ENCODE measurements around the gene STRIP2. TPM values are rescaled to one million over a fixed set of nuclear protein-coding genes. Genes with fewer than 3 reads are reported as not detected.
"Not testable (repeated sequence)": the region's sequence is repeated elsewhere in the genome, so short reads cannot be mapped to it uniquely, and the experiment has no call there.

STRIP2 gene
- total RNA-seq, 2 experiments from 2014 or later: 12.2 to 13.1 TPM

DNA sequence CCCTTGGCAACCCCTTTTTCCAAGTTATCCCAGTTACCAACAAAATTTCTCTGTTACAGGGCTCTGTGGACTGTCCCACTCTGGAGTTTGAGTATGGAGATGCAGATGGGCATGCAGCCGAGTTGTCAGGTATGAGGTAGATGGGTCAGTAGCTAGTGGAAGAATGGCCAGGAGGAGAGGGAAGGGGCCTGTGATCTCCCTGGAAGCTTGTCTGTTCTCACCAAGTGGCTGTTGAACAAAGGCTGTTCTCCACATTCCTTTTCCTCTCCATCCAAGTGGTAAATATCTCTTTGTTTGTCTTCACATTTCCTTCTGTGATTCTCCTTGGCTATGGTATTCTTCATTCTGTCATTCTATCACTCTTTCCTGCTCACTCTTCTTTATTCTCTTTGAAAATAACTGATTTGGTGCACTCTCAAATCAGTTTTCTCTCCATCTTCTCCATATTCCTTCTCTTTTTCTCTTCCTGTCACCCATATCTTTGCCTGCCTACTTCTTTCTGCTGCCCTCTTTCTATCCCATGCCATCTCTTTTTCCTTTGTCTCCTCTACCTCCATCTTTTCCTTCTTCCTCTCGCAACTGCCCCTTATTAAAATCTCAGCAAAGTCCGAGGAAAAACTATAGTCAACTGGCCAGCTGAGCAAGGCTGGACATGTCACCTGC lies 5.9 kb downstream of the STRIP2 start:
- ATAC-seq: no peak
- TF ChIP-seq, protein P1, sequence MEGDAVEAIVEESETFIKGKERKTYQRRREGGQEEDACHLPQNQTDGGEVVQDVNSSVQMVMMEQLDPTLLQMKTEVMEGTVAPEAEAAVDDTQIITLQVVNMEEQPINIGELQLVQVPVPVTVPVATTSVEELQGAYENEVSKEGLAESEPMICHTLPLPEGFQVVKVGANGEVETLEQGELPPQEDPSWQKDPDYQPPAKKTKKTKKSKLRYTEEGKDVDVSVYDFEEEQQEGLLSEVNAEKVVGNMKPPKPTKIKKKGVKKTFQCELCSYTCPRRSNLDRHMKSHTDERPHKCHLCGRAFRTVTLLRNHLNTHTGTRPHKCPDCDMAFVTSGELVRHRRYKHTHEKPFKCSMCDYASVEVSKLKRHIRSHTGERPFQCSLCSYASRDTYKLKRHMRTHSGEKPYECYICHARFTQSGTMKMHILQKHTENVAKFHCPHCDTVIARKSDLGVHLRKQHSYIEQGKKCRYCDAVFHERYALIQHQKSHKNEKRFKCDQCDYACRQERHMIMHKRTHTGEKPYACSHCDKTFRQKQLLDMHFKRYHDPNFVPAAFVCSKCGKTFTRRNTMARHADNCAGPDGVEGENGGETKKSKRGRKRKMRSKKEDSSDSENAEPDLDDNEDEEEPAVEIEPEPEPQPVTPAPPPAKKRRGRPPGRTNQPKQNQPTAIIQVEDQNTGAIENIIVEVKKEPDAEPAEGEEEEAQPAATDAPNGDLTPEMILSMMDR (IDR thresholded peaks at IDR 0.05): no peak
- no peak for DNase-seq
- peaks cover 36% of the 10 kb centered on the region for H3K4me1 Mint-ChIP-seq (ENCODE audit: low read depth)
- peak overlapping the region; percentile 62 for H3K27ac Mint-ChIP-seq
- peaks cover 14% of the 10 kb centered on the region for H3K27me3 Mint-ChIP-seq
- CTCF ChIA-PET: interaction anchor here (1.2 to 1.8 kb wide), 5 partner anchors 64 to 385 kb away, joined by 3 to 11 read pairs (median 4); no protein-coding TSS in a partner anchor
- H3K36me3 Mint-ChIP-seq (ENCODE audit: low read depth): peaks cover 28% of the 10 kb centered on the region
- no peak overlapping the region for H3K4me3 Mint-ChIP-seq
- H3K9me3 Mint-ChIP-seq: no peaks in the 10 kb centered on the region
- intact Hi-C loops (cut with micrococcal nuclease): no loop called here
- POLR2A ChIA-PET: interaction anchor here (0.6 to 2.0 kb wide), 4 partner anchors 11 to 422 kb away, joined by 3 to 4 read pairs (median 4); no protein-coding TSS in a partner anchor

DNA sequence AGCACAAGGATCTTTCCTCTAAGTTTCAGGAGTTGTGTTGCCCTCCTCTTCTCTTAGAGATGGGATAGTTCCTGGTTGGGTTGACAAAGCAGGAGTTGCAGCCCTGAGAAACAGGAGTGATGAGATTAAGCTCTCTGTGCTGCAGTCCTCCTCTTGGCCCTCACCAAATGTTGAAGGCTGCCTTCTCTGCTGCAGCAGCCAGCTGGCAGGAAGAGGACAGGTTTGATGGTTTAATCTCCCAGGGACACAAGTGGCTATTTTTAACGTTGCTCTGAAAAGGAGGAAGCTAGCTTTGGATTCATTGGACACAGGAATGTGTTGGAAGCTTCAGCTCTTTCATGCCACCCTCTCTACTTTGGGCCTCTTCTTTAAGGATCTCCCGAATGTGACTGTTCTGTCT lies 9.4 kb downstream of the STRIP2 start:
- no peak for DNase-seq
- H3K27me3 Mint-ChIP-seq: no peaks in the 10 kb centered on the region
- H3K4me3 Mint-ChIP-seq: no peak overlapping the region
- TF ChIP-seq, protein P1 (IDR thresholded peaks at IDR 0.05): no peak
- H3K36me3 Mint-ChIP-seq (ENCODE audit: low read depth): peaks cover 51% of the 10 kb centered on the region
- POLR2A ChIA-PET: interaction anchor here (0.9 to 1.1 kb wide), 2 partner anchors 11 to 18 kb away, joined by 3 read pairs; no protein-coding TSS in a partner anchor
- intact Hi-C loops (cut with micrococcal nuclease): no loop called here
- no peak overlapping the region for H3K27ac Mint-ChIP-seq
- peaks cover 18% of the 10 kb centered on the region for H3K4me1 Mint-ChIP-seq (ENCODE audit: low read depth)
- peaks cover 4% of the 10 kb centered on the region for H3K9me3 Mint-ChIP-seq
- CTCF ChIA-PET: interaction anchor here (1.2 to 1.7 kb wide), 5 partner anchors 10 to 76 kb away, joined by 3 to 5 read pairs (median 3); no protein-coding TSS in a partner anchor
- no peak for ATAC-seq

DNA sequence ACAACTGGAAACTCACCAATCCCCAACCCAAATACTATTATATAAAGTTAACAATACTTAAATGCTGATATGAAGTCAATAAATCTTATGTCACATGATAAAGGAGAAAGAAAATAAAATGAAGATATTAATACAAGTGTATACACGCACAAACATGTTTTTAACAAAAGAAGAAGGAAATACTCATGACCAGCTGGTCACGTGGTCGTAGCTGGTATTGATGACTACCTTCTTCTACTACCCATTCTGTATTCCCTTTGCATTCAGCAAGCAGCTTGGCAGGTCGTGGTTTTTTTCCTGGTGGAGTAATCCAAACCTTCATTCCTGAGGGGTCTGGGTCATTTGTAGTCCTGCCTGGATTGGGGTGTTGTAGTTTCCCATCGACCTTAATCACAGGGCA lies 10.5 kb downstream of the STRIP2 start:
- H3K4me3 Mint-ChIP-seq; intact Hi-C loops (cut with micrococcal nuclease); H3K9me3 Mint-ChIP-seq; DNase-seq; H3K27ac Mint-ChIP-seq; ATAC-seq; H3K4me1 Mint-ChIP-seq (ENCODE audit: low read depth); POLR2A ChIA-PET; H3K27me3 Mint-ChIP-seq: not testable (repeated sequence)
- H3K36me3 Mint-ChIP-seq (ENCODE audit: low read depth): peaks cover 61% of the 10 kb centered on the region
- CTCF ChIA-PET: interaction anchor here (1.2 kb wide), 1 partner anchor 77 kb away, joined by 3 read pairs; no protein-coding TSS in a partner anchor

DNA sequence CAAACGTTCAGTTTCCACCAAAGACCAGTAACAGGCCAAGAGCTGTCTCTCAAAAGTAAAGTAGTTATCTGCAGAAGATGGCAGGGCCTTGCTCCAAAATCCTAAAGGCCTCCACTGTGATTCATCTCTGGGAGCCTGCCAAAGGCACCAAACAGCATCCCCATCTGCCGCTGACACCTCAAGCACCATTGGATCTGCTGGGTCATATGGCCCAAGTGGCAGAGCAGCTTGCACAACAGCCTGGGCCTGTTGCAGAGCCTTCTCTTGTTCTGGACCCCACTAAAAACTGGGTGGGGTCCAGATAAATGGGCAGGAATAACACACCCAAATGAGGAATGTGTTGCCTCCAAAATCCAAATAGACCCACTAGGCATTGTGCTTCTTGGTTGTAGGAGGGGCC lies 12.7 kb downstream of the STRIP2 start:
- H3K4me1 Mint-ChIP-seq (ENCODE audit: low read depth); intact Hi-C loops (cut with micrococcal nuclease); DNase-seq; H3K27ac Mint-ChIP-seq; CTCF ChIA-PET; POLR2A ChIA-PET; H3K9me3 Mint-ChIP-seq; ATAC-seq; H3K4me3 Mint-ChIP-seq; H3K27me3 Mint-ChIP-seq: not testable (repeated sequence)
- H3K36me3 Mint-ChIP-seq (ENCODE audit: low read depth): peaks cover 59% of the 10 kb centered on the region

DNA sequence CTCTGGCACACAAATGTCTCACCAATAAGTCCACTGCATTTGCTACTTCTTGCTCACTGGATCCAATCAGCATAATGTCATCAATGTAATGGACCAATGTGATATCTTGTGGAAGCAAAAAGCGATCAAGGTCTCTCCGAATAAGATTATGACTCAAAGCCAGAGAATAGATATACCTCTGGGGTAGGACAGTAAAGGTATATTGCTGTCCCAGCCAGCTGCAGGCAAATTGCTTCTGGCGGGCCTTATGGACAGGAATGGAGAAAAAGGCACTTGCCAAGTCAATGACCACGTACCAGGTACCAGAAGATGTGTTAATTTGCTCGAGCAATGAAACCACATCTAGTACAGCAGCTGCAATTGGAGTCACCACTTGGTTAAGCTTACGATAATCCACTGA lies 13.2 kb downstream of the STRIP2 start:
- H3K4me3 Mint-ChIP-seq; H3K4me1 Mint-ChIP-seq (ENCODE audit: low read depth); H3K9me3 Mint-ChIP-seq; H3K27me3 Mint-ChIP-seq; DNase-seq; intact Hi-C loops (cut with micrococcal nuclease); POLR2A ChIA-PET; ATAC-seq; H3K27ac Mint-ChIP-seq; CTCF ChIA-PET: not testable (repeated sequence)
- peaks cover 59% of the 10 kb centered on the region for H3K36me3 Mint-ChIP-seq (ENCODE audit: low read depth)

DNA sequence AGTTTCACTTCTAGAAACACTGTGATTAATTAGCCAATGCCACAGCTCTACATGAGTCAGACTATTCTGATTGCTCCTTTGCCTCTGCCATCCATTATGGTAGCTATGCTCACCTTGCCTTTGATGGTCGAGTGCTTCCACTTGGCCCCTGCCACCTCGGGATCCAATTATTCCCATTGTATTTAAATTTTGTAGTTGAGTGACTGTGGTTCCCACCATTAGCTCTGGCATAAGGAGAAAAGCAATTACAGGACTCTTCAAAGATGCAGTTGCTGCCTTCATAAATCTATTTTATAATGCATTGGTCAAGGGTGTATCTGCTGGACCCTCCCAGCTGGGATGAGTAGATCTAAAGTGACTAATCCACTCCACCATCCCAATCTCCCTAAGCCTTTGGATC lies 14.4 kb downstream of the STRIP2 start:
- intact Hi-C loops (cut with micrococcal nuclease); CTCF ChIA-PET; H3K27ac Mint-ChIP-seq; H3K9me3 Mint-ChIP-seq; POLR2A ChIA-PET; H3K27me3 Mint-ChIP-seq; ATAC-seq; H3K4me3 Mint-ChIP-seq; H3K4me1 Mint-ChIP-seq (ENCODE audit: low read depth); DNase-seq: not testable (repeated sequence)
- H3K36me3 Mint-ChIP-seq (ENCODE audit: low read depth): peaks cover 61% of the 10 kb centered on the region

DNA sequence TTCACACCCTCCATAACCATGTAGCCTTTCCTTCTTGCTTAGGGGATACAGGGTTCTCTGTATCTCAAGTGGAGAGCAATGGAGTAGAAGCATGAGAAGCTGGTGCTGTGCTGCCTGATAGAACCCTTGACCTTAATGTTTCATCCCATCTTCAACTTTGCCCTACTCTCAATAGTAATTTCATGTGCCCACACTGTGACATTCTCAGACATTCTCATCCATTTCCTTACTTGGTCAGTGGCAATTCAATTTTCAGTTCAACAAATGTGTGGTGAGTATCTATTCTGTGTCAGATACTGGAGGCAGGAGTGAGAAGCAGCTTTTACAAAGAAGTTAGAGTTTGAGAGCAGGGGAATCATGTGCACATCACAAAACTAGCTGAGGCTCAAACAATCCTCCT lies 16.1 kb downstream of the STRIP2 start:
- DNase-seq (no peak), ATAC-seq (no peak)
- CTCF ChIA-PET: no interaction called here
- H3K27me3 Mint-ChIP-seq: no peaks in the 10 kb centered on the region
- TF ChIP-seq, protein P1 (IDR thresholded peaks at IDR 0.05): no peak
- H3K27ac Mint-ChIP-seq: no peak overlapping the region
- no peak overlapping the region for H3K4me3 Mint-ChIP-seq
- peaks cover 10% of the 10 kb centered on the region for H3K9me3 Mint-ChIP-seq
- peaks cover 57% of the 10 kb centered on the region for H3K36me3 Mint-ChIP-seq (ENCODE audit: low read depth)
- POLR2A ChIA-PET: no interaction called here
- no peaks in the 10 kb centered on the region for H3K4me1 Mint-ChIP-seq (ENCODE audit: low read depth)
- intact Hi-C loops (cut with micrococcal nuclease): no loop called here

All from activated CD8-positive, alpha-beta T cell treated with anti-CD3 and anti-CD28 coated beads for 36 hours (primary cell).